ENCODE measurements around the gene MYO7A.

- TF ChIP-seq CTCF (conservative IDR thresholded peaks at IDR 0.05; ENCODE audit: low read length) (no peak), EZH2phosphoT487 (IDR thresholded peaks at IDR 0.05; ENCODE audit: borderline replicate concordance) (no peak)
Measured at GRCh38 chr11:77175021-77175842, 47.2 kb downstream of the MYO7A start.

Data from Loucy (cell line).